Left ventricle myocardium superior (tissue), 1 donor: Measurements from ENCODE around the gene FNBP1. TPM values are rescaled to one million over a fixed set of nuclear protein-coding genes. Genes with fewer than 3 reads are reported as not detected.

Source experiments
- ATAC-seq: fragments of 200-7000 bp; cut with Tn5 transposase; one replicate; pipeline ENCODE4 v1.9.1; 2020; ENCODE audit warnings: mild to moderate bottlenecking, moderate library complexity
- DNase-seq: peaks from one replicate; pipeline ENCODE4 v3.0.0-alpha.2; 2020
- intact Hi-C: fragments of 100-400 bp; cut with micrococcal nuclease; formaldehyde crosslinking; loops from one replicate; pipeline ENCODE4 v1.11.0; 2022
- microRNA-seq: library from miRNA; unstranded; fragments of <30 nt; microRNA quantifications from one replicate; pipeline ENCODE4 v1.2.0, GENCODE V29; 2020; ENCODE audit warnings: borderline number of aligned reads
- total RNA-seq: library from RNA; stranded (reverse); fragmentation: NEBNext Ultra II Directional; extraction: Animal tissue kit (Norgen Biotek cat#: 25700); gene quantifications from one replicate; pipeline ENCODE4 v1.2.1, GENCODE V29; 2021
- donor health status: DM: no; HTN: yes; CAD: no; lungs with severe emphysema.

The FNBP1 gene
- total RNA-seq, 1 donor from 2014 or later = 23.7 TPM

DNA sequence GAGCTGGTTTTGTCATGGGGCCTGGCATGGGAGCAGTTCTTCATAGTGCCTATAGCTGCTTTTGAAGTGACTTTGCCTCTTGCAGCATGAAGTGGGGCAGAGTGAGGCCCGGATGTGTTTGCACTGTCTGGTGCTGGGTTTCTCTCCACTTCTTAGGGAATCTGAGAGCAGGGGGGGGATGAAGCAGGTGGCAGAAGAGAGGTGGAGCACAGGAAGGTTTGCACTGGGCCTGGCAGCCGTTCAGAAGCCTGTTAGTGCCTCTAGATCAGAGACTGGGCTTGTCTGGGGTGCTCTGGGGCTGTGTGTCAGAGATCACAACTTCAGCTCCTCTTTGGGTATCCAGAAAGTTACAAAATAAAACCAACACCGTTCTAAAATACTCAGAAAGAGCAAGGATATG, 189.4 kb downstream of the FNBP1 start:
- intact Hi-C loops = no loop called here
- ATAC-seq (no peak), DNase-seq (no peak)

GRCh38 chr9:129852579-129852978, 190.4 kb downstream of the FNBP1 start:
- intact Hi-C loops = no loop called here
- DNase-seq (no peak), ATAC-seq (no peak)

DNA sequence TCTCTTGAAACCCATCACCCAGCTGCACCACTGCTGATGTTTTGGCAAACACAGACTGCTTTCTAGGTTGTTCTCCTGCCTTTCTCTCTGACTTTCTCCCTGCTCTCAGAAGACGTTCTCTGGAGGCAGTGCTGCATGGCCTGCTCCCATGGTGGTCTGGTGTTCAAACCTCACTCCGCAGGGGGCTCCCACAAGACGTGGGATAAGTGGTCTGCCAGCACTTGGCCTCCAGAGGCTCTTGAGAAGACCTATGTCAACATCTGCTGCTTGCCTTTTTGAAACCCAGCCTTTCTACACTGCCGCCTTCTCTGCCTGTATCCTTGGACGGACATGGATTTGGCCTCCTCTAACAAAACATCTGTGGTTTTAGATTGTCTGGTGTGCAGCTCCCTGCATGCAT, 191.2 kb downstream of the FNBP1 start:
- intact Hi-C loops = no loop called here
- no peak for ATAC-seq

DNA sequence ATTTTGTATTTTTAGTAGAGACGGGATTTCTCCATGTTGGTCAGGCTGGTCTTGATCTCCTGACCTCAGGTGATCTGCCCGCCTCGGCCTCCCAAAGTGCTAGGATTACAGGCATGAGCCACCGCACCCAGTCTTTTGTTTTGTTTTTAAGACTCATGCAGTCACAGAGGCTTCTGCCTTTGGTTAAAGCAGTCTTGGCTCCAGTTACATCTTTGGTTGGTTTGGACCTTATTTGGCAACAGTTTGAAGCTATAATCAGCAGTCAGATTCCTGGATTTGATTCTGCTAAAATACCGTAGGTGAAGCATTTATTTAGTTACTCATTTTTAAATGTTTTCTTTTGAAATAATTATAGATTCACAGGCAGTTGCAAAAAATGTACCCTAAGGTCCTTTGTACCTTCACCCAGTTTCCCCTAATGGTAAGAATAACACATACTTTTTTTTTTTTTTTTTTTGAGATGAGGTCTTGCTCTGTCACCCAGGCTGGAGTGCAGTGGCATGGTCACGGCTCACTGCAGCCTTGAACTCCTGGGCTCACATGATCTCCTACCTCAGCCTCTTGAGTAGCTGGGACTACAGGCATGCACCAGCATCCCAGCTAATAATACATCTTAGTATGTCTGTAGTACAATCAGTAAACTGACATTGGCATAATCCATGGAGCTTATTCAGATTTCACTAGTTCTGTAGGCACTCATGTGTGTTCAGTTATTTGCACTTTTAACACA, 192.0 kb downstream of the FNBP1 start:
- DNase-seq = no peak
- intact Hi-C loops = no loop called here
- ATAC-seq = no peak

More for the DNA sequence above, 191.2 kb downstream of the FNBP1 start:
- no peak for DNase-seq

DNA sequence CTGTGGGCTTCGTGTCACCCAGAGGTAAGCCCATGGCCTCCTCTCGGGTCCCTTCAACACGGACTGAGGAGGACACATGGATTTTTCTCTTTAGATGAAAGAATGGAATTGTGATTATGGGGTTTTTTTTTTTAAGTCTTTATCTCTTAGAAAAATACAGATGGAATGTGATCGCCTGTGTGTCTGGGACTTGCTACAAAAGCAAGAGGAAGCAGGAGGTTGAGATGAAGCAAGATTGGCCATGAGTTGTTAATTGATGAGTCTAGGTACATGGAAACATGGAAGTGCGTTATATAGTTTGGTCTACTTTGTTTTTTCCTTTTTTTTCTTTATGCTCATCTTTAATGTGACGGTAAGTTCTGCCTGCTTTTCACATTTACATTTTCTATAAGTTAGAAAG, 193.1 kb downstream of the FNBP1 start:
- intact Hi-C loops = no loop called here
- ATAC-seq = no peak
- DNase-seq = no peak

GRCh38 chr9:129848712-129849441, 194.1 kb downstream of the FNBP1 start:
- no peak for ATAC-seq
- no peak for DNase-seq
- intact Hi-C loops = no loop called here

- DNase-seq (no peak), ATAC-seq (no peak)
- intact Hi-C loops = no loop called here
Measured at GRCh38 chr9:129845373-129845772, 197.6 kb downstream of the FNBP1 start.

GRCh38 chr9:129841071-129841470, 201.9 kb downstream of the FNBP1 start:
- no peak for DNase-seq
- intact Hi-C loops = no loop called here
- no peak for ATAC-seq

- no peak for ATAC-seq
- DNase-seq = no peak
- intact Hi-C loops = no loop called here
Measured at GRCh38 chr9:129840034-129840433, 203.0 kb downstream of the FNBP1 start.

- ATAC-seq = no peak
- intact Hi-C loops = no loop called here
- no peak for DNase-seq
Measured at GRCh38 chr9:129839324-129840023, 203.5 kb downstream of the FNBP1 start.

- ATAC-seq (no peak), DNase-seq (no peak)
- intact Hi-C loops = no loop called here
Measured at GRCh38 chr9:129838707-129839259, 204.2 kb downstream of the FNBP1 start.

Small RNAs within 50 kb of the gene (microRNA-seq; reads per million reads assigned to microRNA genes)
- not detected for gene MIR6855

Other genes with a start within 250 kb of the FNBP1 start
- gene TOR1B, start 240.0 kb downstream of the FNBP1 start, total RNA-seq = 8.7 TPM
- 11.7 TPM for gene TOR1A, start 219.1 kb downstream of the FNBP1 start, total RNA-seq
- 35.6 TPM for gene C9orf78, start 207.9 kb downstream of the FNBP1 start, total RNA-seq
- 11.6 TPM for gene USP20, start 207.7 kb downstream of the FNBP1 start, total RNA-seq
- gene GPR107, start 10.7 kb upstream of the FNBP1 start, total RNA-seq = 21.1 TPM
- gene NCS1, start 129.2 kb upstream of the FNBP1 start, total RNA-seq = 4.1 TPM
- 7.3 TPM for gene HMCN2, start 222.6 kb upstream of the FNBP1 start, total RNA-seq